Islet of Langerhans (tissue), 1 donor: ENCODE data around the gene SYNE4.
"Not testable (repeated sequence)": the region's sequence is repeated elsewhere in the genome, so short reads cannot be mapped to it uniquely, and the experiment has no call there.

ENCODE experiments used
- FAIRE-seq: peaks from one replicate; lab custom pipeline; 2011; peaks lifted over from hg19 to GRCh38; lab: Jason Lieb, UNC

Gene SYNE4

GRCh38 chr19:35990771-35991730 lies 17.6 kb downstream of the SYNE4 start:
- FAIRE-seq, result no peak

- no peak for FAIRE-seq
Observed at GRCh38 chr19:35990156-35990555, 18.5 kb downstream of the SYNE4 start.

DNA sequence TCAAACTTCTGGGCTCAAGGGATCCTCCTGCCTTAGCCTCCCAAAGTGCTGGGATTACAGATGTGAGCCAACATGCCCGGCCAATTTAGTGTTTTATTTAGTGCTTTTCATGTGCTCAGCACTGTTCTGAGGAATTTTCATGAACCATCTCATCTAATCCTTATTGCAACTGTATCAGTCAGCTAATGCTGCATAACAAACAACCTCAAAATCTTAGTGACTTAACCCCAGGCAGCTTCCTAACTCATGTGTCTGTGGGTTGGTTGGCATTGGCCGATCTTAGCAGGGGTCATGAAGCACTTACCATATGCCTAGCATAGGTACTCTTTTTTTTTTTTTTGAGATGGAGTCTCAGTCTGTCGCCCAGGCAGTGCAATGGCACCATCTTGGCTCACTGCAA lies 19.8 kb downstream of the SYNE4 start:
- FAIRE-seq, result no peak

DNA sequence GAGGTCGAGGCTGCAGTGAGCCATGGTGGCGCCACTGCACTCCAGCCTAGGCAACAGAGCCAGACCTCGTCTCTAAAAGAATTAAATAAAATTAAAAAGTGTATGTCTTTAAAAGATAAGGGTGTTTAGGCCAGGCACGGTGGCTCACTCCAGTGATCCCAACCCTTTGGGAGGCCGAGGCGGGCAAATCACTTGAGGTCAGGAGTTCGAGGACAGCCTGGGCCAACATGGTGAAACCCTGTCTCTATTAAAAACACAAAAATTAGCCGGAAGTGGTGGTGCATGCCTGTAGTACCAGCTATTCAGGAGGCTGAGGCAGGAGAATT lies 21.1 kb downstream of the SYNE4 start:
- FAIRE-seq, result no peak

DNA sequence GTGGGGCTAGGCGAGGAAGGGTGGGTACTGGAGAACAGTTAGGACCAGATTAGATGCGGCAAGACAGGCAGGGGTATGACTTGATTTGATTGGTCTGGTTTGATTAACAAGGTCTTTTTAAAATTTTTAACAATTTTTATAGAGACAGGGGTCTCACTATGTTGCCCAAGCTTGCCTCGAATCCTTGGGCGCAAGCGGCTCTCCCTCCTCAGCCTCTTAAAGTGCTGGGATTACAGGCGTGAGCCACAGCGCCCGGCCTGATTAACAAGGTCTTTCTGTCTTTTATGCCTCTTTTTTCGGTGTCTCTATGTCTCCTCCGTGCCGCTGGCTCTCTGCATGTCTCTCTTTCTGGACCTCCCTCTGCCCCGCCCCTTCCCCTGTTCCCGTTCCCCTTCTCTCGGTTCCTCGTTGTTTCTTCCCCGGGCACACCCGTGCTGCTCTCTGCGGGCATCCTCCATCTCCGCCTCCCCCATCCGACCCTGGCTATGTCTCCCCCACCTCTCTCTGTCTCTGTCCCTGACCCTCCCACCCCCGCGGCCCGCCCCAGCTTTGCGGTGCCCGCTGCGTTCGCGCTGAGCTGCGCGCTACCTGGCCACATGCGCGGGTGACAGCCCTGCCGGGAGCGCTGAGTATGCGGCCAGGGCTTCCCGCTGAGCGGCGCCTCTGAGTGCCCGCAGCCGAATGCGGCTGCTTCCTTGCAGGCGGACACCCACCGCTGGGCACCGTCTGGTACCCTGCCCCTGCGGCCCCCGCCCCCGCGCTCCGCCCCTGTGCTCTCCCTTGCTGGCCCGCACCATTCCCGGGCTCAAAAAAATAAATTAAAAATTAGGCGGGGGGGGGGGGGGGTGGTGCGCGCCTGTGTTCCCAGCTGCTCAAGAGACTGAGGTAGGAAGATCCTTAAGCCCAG lies 21.7 kb downstream of the SYNE4 start:
- FAIRE-seq, result no peak

DNA sequence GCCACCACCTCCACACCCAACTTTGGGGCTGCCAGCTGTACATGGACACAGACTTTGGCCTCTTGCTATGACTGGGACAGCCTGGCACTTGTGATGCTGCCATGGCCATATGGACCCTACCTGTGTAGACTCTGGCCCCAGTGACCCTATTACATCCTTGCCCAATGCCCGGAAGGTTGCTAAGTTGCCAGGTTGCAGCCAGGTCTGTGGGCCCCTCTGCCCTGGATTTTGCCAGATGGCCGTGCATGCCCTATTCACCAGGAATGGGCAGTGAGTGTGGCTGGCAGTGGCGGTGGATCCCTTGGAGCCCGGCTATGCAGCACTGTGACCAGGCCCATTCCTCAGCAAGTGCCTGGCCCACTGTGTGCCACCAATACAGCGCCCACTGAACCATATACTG lies 22.5 kb downstream of the SYNE4 start:
- no peak for FAIRE-seq

DNA sequence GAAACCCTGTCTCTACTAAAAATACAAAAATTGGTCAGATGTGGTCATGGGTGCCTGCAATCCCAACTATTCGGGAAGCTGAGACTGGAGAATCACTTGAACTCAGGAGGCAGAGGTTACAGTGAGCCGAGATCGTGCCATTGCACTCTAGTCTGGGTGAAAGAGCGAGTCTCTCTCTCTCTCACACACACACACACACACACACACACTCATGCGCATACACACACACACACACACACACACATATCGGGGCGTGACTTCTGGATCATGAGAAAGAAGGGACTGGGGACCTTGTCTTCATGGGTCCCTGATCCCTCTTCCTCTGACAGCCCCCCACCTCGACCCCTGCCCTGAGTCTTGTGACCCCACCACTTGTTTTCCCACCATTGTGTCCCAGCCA lies 25.4 kb downstream of the SYNE4 start:
- FAIRE-seq, result no peak

DNA sequence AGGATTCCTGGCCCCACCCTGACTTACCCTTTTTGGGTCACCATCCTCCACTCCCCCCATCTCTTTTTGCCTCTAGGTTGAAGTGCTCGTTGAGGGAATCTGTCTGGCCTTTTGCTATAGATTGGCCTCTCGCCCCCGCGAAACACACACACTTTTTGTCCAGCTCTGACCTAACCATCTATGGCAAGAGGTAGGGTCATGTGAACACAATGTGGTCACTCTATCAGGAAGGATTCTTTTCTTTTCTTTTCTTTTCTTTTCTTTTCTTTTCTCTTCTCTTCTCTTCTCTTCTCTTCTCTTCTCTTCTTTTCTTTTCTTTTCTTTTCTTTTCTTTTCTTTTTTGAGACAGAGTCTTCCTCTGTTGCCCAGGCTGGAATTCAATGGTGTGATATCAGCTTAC lies 27.6 kb downstream of the SYNE4 start:
- not testable (repeated sequence) for FAIRE-seq

DNA sequence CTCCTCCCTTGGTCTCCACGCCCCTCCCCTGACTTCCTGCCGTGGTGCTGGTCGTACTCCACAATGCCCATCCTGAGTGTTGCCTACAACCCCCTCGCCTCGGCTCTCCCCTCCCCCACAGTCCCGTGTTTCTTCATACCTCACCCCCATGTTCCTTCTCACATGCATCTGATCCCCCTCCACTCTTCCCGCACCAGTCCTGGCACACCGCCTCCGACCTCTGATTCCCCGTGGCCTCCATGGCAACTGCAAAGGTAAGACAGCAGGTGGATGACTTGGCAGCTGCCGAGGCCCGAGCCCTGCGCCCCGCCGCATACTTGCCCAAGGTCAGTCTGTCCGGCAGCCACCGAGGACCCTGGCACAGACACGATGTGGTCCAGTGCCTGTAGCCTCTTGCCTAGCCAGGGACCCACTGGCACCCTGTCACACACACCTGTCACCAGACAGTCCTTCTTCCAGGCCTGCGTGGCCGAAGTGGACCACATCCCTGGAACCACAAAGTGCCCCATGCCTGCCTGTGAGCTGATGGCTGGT lies 29.7 kb downstream of the SYNE4 start:
- FAIRE-seq, result no peak

- no peak for FAIRE-seq
Observed at GRCh38 chr19:35978271-35978670, 30.3 kb downstream of the SYNE4 start.

DNA sequence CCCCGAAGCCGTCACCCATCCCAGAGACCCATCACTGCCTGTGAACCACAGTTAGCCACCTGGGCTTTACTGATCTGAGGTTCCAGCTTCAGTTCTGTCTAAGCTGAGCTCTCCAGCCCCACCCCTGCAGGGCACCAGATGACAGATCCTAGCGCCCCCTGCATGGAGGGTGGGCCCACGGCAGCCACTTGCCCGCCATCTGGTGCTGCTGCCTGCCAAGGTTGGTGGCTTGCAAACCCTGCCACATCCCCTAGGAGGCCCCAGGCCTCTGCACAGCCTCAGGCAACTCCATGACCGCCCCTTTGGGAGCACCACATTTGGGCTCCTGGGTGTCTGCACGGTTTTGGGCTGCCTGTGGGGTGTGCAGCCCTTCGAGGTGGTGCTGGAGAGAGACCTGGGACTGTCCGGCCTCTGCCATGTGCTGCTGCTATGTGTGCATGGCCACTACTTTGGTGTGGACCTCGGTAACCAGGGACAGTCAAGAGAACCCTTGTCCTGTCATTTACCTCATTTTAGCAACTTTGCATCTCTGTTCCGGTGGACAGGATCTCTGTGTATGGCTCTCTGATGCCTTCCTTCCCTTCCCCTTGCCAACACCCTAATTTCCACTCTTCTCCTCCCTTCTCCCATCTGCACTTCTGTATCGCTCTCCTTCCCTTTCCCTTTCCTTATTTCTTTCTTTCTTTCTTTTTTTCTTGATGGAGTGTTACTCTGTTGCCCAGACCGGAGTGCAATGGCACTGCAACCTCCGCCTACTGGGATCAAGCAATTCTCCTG lies 31.0 kb downstream of the SYNE4 start:
- FAIRE-seq, result no peak

DNA sequence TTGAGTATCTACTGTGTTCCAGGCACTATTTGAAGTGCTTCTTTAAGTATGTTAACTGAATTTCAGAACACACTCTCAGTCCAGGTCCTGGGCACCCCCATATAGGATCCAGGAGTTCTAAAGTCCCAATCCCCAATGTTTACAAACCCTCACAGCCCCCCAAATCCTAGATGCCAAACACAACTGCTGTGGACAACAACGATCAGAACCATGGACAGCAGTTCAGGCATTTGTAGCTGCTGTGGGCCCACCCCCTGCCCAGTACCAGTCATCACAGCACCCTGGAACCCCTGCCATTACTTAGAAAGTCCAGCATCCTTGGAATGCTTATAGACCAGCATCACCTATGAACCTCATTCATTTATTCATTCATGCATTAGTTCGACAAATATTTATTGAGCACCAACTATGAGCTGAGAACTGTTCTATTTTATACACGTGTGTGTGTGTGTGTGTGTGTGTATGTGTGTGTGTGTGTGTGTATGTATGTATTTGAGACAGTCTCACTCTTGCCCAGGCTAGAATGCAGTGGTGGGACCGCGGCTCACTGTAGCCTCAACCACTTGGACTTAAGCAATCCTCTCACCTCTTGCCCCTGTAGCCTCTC lies 32.9 kb downstream of the SYNE4 start:
- no peak for FAIRE-seq

- FAIRE-seq, result no peak
Observed at GRCh38 chr19:35973487-35973886, 35.1 kb downstream of the SYNE4 start.

DNA sequence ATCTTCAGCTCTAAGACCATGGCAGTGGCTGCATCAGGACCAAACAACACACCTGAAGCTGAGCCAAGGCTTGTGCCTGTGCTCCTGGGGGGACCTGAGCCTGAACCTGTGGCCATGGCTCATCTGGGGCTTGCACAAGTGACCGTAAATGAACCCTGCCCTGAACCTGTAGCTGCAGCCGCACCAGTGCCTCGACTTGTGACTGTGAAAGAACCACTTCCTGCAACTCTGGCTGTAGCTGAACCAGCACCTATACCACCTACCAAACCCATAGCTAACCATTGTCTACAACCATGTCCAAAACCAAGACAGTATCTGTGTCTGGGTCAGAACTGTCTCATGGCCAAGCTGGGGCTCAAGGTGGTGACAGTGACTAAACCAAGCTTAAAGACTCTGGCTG lies 41.8 kb downstream of the SYNE4 start:
- FAIRE-seq, result no peak

GRCh38 chr19:35963514-35963913 lies 45.1 kb downstream of the SYNE4 start:
- FAIRE-seq, result no peak

- no peak for FAIRE-seq
Observed at GRCh38 chr19:35960432-35960972, 48.1 kb downstream of the SYNE4 start.

DNA sequence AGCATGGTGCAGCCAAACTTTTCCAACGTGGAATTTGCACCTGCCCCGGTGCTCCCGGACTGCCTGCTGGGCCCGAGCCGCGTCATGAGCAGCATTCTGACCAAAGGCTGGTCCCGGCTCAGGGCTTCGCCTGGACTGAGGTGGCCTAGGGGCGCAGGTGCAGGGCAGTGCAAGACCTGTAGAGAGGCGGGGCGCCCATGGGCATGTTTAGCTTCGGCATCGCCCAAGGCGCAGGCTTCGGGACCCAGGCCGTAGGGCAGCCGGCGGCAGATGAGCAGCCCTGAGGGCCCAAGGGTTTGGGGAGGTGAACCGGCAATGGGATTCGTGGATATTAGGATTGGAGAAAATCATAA lies 48.7 kb downstream of the SYNE4 start:
- FAIRE-seq, result no peak

DNA sequence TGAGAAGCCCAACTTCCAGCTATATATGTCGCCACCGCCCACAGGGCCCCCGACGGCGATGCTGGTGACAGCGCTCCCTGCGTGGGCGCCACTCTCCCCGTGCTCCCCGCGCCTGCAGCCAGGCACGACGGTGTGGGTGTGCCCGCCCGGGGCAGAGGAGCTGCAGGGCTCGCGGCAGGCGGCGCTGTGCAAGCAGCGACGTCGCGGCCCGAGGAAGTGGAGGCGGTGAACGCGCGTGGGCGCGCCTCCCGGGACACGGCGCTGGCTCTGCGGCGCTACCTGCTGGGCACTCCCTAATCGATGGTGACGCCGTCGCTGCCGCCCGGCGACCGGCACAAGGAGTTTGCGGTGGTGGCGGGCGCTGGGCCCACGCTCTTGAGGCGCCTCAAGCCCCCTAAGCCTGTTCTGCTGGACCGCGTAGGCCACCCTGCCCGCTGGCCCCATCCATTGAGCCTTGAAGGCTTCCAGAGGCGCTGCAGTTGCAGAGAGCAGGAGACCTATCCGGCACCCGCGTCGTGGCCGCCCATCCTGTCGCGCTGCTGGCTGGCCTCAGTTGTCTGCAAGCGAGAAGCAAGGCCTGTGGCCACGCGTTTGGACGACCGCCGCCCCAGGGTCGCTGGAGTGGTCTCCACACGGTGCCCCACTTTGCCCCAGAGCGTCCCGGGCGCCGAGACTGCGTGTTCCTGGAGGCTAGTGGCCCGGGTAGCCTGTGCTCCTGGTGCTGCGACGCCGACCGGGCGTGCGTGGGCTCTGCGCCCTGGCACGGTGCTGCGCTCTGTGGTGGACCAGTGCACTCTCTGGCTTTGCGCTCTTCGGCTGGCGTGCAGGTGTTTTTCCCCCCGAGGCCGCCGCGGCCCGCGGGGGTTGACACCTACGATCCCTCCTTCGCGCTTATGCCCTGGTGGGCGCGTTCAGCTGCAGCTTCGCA lies 49.3 kb downstream of the SYNE4 start:
- FAIRE-seq, result no peak

DNA sequence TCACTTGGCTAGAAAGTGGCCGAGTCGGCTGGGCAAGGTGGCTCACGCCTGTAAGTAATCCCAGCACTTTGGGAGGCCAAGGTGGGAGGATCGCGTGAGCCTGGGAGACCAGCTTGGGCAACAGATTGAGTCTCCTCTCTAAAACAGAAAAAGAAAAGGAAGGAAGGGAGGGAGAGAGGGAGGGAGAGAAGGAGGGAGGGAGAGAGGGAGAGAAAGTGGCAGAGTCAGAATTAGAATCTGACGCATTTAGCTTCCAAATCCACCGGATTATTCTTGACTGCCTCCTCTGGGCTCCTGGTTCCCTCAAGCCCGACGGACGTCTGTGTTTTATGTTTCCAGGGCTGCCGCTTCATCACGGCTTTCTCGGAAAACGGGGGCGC lies 50.0 kb downstream of the SYNE4 start:
- FAIRE-seq, result no peak

DNA sequence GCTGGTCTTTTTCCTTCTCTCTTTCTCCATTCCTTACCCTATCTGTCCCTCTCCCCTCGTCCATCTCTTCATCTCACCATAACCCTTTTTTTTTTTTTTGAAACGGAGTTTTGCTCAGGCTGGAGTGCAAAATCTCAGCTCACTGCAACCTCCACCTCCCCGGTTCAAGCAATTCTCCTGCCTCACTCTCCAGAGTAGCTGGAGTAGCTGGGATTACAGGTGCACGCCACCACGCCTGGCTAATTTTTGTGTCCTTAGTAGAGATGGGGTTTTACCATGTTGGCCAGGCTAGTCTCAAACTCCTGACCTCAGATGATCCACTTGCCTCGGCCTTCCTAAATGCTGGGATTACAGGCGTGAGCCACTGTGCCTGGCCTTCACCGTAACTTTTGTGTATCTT lies 51.2 kb downstream of the SYNE4 start:
- not testable (repeated sequence) for FAIRE-seq
